Measurements from ENCODE around the gene PTK7. TPM values are rescaled to one million over a fixed set of nuclear protein-coding genes. Genes with fewer than 3 reads are reported as not detected.

Gene PTK7
- total and polyA plus RNA-seq, 2 experiments from 2014 or later, result 46.1 to 147 TPM

DNA sequence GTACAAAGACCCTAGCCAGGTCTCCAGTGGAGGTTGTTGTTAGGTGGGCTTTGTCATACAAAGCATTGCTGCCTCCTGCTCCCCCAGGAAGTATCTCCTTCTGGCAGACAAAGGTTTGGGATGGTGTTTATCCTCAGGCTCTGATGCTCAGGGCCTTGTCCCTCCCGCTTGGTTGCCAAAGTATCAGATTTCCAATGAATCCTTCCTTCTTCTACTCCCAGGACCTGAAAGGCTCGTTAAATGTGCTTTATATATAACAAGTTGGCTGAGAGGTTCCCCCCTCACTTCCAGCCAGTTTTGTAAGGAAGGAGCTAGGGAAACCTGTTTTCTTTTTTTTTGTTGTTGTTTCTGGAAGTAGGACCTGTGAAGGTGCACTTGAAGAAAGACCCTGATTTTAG, 14.4 kb downstream of the PTK7 start (continued):
- TF ChIP-seq, protein P1, sequence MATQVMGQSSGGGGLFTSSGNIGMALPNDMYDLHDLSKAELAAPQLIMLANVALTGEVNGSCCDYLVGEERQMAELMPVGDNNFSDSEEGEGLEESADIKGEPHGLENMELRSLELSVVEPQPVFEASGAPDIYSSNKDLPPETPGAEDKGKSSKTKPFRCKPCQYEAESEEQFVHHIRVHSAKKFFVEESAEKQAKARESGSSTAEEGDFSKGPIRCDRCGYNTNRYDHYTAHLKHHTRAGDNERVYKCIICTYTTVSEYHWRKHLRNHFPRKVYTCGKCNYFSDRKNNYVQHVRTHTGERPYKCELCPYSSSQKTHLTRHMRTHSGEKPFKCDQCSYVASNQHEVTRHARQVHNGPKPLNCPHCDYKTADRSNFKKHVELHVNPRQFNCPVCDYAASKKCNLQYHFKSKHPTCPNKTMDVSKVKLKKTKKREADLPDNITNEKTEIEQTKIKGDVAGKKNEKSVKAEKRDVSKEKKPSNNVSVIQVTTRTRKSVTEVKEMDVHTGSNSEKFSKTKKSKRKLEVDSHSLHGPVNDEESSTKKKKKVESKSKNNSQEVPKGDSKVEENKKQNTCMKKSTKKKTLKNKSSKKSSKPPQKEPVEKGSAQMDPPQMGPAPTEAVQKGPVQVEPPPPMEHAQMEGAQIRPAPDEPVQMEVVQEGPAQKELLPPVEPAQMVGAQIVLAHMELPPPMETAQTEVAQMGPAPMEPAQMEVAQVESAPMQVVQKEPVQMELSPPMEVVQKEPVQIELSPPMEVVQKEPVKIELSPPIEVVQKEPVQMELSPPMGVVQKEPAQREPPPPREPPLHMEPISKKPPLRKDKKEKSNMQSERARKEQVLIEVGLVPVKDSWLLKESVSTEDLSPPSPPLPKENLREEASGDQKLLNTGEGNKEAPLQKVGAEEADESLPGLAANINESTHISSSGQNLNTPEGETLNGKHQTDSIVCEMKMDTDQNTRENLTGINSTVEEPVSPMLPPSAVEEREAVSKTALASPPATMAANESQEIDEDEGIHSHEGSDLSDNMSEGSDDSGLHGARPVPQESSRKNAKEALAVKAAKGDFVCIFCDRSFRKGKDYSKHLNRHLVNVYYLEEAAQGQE (IDR thresholded peaks at IDR 0.05; ENCODE audit: unreplicated experiment), result no peak
- no peak for TF ChIP-seq ZNF114 (CRISPR knock-in tag; IDR thresholded peaks at IDR 0.05)

DNA sequence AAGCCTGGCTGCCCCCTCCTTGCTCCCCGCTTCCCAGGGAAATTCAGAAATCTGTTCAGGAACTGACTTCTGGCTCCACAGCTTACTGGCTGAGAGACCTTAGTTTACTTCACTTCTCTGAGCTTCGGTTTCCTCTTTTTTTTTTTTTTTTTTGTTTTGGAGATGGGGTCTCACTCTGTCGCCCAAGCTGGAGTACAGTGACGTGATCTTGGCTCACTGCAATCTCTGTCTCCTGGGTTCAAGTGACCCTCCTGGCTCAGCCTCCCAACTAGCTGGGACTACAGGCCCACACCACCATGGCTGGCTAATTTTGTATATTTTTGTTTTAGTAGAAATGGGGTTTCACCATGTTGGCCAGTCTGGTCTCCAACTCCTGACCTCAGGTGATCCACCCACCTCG, 14.9 kb downstream of the PTK7 start:
- Histone ChIP-seq H3K36me3 (ENCODE audit: insufficient read depth) (no peaks in the 10 kb centered on the region), H3K27me3 (ENCODE audit: insufficient read depth) (no peaks in the 10 kb centered on the region), H3K4me1 (ENCODE audit: insufficient read depth) (peaks cover 60% of the 10 kb centered on the region), H4K20me1 (replicated peaks; ENCODE audit: insufficient read depth) (peaks cover under 1% of the 10 kb centered on the region; the same call in 1 of the 2 replicates), H2AFZ (no peak overlapping the region), H3K79me2 (replicated peaks; ENCODE audit: insufficient read depth) (peaks cover 74% of the 10 kb centered on the region), H3F3A (replicated peaks; ENCODE audit: low read depth) (peaks cover 16% of the 10 kb centered on the region), H3K4me3 (peak overlapping the region; percentile 44; the same call in 1 of the 2 replicates), H3K4me2 (peak overlapping the region; percentile 70), H3K9me2 (ENCODE audit: insufficient read depth) (no peaks in the 10 kb centered on the region), H3K27ac (ENCODE audit: low read depth) (peak overlapping the region; percentile 93)
- TF ChIP-seq EZH2 (IDR thresholded peaks at IDR 0.05; ENCODE audit: low read depth, unreplicated experiment), result no peak
- TF ChIP-seq, protein P1 (IDR thresholded peaks at IDR 0.05; ENCODE audit: unreplicated experiment), result no peak
- no peak for TF ChIP-seq ZNF114 (CRISPR knock-in tag; IDR thresholded peaks at IDR 0.05)
- no peak for TF ChIP-seq CREB1 (CRISPR knock-in tag; IDR thresholded peaks at IDR 0.05; ENCODE audit: low read depth)
- Mint-ChIP-seq H3K36me3 (ENCODE audit: low read depth) (no peaks in the 10 kb centered on the region; the same call in 2 of the 3 replicates), H3K27ac (peak overlapping the region; percentile 92), H3K4me1 (peaks cover 69% of the 10 kb centered on the region), H3K9me3 (no peaks in the 10 kb centered on the region), H3K4me3 (peak overlapping the region; percentile 46), H3K27me3 (ENCODE audit: insufficient read depth, low read depth, poor library complexity) (peaks cover 5% of the 10 kb centered on the region)
- ATAC-seq, result no peak
- DNase-seq (ENCODE audit: low spot score), result no peak

DNA sequence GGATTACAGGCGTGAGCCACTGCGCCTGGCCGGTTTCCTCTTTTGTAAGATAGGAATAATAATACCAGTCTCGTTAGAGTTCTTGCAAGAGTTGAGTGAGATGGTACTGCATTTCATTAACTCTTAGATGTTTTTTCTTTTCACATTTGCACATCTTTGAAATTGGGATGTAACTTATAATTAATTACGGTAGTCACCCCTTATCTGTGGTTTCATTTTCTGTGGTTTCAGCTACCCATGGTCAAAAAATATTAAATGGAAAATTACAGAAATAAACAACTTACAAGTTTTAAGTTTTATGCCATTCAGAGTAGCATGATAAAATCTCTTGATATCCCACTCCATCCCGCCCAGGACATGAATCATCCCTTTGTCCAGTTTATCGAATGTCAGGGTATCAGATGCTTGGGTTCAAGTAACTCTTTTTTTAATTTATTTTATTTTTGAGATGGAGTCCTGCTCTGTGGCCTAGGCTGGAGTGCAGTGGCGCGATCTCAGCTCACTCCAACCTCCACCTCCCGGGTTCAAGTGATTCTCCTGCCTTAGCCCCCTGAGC, 15.4 kb downstream of the PTK7 start:
- H2AFZ ChIP-seq, result no peak overlapping the region
- no peaks in the 10 kb centered on the region for H3K9me2 ChIP-seq (ENCODE audit: insufficient read depth)
- H3K4me2 ChIP-seq, result peak overlapping the region; percentile 70
- peaks cover 16% of the 10 kb centered on the region for H3F3A ChIP-seq (replicated peaks; ENCODE audit: low read depth)
- no peak overlapping the region for H3K4me3 ChIP-seq
- ATAC-seq (no peak), DNase-seq (ENCODE audit: low spot score) (no peak)
- Mint-ChIP-seq H3K27ac (peak overlapping the region; percentile 92; the same call in 1 of the 2 replicates), H3K9me3 (no peaks in the 10 kb centered on the region), H3K4me1 (peaks cover 70% of the 10 kb centered on the region), H3K36me3 (ENCODE audit: low read depth) (no peaks in the 10 kb centered on the region; the same call in 2 of the 3 replicates), H3K4me3 (no peak overlapping the region; the same call in 2 of the 3 replicates), H3K27me3 (ENCODE audit: insufficient read depth, low read depth, poor library complexity) (peaks cover 5% of the 10 kb centered on the region)
- peak overlapping the region; percentile 93 for H3K27ac ChIP-seq (ENCODE audit: low read depth)
- H3K4me1 ChIP-seq (ENCODE audit: insufficient read depth), result peaks cover 65% of the 10 kb centered on the region
- H4K20me1 ChIP-seq (replicated peaks; ENCODE audit: insufficient read depth), result no peaks in the 10 kb centered on the region; the same call in 1 of the 2 replicates
- no peaks in the 10 kb centered on the region for H3K27me3 ChIP-seq (ENCODE audit: insufficient read depth)
- H3K36me3 ChIP-seq (ENCODE audit: insufficient read depth), result no peaks in the 10 kb centered on the region
- peaks cover 74% of the 10 kb centered on the region for H3K79me2 ChIP-seq (replicated peaks; ENCODE audit: insufficient read depth)
- no peak for TF ChIP-seq ZNF331 (CRISPR knock-in tag; IDR thresholded peaks at IDR 0.05; ENCODE audit: low read depth)

All from GM23338 (cell line).